Dermis microvascular lymphatic vessel endothelial cell (primary cell): ENCODE measurements around the gene TSPO2. TPM values are rescaled to one million over a fixed set of nuclear protein-coding genes. Genes with fewer than 3 reads are reported as not detected.

ENCODE experiments used
- DNase-seq, 2 donors: peaks; one replicate each; pipeline versions ENCODE4 v3.0.0 to v3.0.0-alpha.2; 2010; ENCODE audit warnings: low read depth in 2 of 2
- total RNA-seq: library from RNA; depleted of rRNA; stranded (reverse); fragments of >200 nt; gene quantifications from 2 replicates; pipeline ENCODE4 v1.2.1, GENCODE V29; 2014

TSPO2 gene
- total RNA-seq, 1 donor from 2014 or later = not detected

DNA sequence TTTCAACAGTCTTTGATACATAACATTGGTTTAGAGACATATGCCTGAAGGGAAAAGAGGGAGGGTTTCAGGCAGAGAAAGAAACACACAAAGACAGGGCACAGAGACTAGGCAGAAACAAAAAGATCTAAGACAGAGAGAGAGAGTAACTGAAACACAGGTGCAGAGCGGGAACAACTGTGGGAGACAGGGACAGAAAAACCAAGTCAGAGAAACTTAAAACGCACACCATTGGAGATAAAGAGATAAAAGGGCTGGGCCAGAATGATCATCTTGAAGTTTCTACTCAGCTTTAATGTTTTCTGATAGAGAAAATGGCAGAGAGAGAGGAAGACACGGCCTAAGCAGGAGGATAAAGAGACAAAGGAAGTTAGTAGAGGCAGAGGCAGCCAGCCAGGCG is 15.0 kb upstream of the TSPO2 start:
- DNase-seq = no peak

DNA sequence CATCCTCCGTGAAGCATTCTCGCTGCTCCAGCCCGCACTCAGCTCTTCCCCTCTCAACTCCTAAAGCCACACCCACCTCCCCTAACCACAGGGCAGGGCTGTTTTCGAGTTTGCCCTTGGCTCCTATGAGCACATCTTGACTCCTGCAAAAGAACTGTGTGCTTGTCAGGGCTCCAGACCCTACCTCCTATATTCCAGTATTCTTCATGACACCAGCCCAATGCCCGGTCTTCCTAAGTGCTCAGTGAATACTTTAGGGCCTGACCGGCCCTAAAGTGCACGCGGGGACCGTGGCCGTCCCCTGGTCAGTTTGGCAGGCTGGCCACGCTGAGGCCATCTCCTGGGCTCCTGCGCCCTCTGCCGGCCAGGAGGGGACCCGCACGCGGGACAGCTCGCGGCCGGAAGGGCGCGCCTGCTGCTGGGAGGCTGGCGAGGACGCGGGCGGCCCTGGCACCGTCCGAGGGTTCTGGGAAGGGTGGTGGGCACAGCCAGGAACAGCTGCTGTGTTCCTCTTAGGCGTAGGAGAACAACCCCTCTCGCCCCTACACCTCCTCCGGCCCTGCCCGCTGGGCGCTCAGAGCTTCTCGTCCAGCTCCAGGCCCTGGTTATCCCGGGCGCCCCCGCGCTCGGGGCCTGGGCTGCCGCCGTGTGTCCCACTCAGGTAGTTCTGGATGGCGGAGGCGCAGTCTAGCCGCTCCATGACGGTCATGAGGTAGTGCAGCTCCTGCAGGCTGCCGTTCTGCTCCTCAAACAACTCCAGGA is 14.3 kb upstream of the TSPO2 start:
- peak in 1 of 2 donors; percentile 56 for DNase-seq

DNA sequence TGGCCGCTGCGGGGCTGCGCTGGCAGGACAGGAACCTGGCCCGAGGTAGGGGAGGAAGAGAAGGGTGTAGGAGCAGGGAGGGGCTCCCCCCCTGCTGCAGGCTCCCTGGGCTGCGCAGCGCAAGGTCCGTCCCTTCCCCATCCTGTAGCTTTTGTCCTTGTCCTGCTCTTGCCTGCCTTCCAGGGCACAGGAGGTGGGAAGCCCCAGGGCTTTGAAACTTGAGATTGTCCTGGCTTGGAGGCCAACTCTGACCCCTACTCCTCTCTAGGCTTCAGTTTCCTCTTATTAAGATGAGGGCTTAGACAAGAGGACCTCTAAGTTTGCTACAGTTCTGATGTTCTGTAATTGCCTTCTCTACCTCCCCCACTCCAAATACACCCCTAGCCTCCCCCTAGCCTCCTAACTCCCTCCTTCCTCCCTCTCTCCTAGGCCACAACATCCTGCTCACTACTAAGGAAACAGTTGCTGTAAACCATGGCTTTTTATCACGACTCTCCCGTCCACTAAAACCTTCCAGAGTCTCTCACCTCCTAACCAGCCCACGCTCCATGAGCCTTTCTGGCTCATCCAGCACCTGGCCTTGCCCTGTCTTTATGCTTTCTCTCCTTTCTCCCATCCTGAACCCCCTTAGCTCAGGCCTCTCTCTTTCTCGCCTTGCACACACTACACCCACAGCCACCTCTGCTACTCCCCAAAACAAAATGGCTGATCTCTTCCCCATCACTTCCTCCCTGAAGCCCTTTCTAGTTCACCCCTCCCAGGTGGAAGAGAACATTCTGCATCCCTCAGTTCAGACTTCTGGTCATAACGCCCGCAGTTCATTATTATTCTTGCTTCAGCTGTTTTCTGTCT is 13.5 kb upstream of the TSPO2 start:
- no peak for DNase-seq

DNA sequence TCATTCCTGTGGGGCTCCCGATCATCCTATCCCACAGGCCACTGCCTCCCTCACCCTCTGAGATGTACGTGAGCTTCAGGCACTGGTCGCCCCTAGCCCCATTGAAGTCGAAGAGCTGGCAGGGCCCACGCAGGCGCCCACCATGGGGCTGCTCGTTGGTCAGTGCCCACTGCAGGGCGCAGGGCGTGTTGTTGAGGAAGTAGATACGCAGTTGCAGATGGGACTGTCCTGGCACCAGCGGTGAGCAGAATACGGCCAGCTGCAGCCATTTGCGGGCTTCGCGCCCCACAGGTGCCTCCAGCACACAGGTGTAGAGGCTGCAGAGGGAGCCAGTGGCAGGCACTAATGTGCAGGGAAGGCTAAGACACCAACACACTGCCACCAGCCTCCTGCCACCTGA is 9.4 kb upstream of the TSPO2 start:
- DNase-seq = no peak

DNA sequence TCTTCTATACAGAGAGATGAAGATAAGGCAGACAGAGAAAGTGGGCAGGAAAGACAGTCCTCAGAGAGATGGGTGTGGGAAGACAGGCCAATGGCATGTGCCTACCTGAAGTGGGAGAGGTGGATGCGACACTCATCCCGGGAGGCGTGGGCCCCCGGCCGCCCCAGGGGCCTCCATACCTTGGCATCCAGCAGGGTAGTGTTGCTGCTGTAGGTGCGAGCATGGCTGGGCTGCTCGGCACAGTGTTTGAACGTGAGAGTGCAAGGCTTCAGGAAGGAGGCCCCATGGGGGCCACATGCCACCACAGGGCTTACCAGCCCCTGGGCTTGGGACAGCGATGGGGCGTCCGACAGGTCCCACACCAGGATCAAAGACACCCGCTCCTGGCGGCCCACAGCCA is 8.5 kb upstream of the TSPO2 start:
- no peak for DNase-seq

DNA sequence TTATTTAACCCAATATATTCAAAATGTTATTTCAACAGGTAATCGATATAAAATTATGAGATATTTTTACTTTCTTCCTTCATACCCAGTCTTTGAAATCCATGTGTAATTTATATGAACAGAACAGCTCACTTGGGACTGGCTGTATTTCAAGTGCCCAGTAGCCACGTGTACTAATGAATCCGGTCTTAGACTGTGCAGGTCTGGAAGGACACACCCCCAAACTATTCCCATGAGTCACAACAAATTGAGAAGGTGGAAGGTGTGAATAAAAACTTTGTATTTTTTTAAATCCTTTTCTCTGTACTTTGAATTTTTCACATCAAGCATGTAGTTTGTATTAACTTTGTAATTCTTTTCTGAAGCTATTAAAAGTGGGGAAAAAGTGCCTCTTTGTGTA is 6.1 kb upstream of the TSPO2 start:
- no peak for DNase-seq

DNA sequence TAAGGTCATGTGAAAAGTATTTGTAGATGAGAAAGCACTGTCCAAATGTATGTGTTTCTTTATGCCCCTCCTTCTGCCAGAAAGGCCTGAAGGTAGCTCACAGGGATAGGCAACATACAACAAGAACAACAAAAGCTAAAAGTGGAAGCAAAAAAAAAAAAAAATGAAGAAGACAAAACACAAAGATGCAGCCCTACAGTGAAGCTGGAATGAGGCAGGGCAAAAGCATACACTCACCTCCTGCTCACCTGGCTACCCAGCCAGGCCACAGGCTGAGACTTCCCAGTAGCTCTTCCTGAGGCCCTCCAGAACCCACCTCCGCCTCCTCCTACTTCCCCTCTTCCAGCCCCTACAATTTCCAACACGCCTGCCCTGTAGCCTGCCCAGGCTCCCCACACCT is 5.7 kb upstream of the TSPO2 start:
- DNase-seq = no peak

DNA sequence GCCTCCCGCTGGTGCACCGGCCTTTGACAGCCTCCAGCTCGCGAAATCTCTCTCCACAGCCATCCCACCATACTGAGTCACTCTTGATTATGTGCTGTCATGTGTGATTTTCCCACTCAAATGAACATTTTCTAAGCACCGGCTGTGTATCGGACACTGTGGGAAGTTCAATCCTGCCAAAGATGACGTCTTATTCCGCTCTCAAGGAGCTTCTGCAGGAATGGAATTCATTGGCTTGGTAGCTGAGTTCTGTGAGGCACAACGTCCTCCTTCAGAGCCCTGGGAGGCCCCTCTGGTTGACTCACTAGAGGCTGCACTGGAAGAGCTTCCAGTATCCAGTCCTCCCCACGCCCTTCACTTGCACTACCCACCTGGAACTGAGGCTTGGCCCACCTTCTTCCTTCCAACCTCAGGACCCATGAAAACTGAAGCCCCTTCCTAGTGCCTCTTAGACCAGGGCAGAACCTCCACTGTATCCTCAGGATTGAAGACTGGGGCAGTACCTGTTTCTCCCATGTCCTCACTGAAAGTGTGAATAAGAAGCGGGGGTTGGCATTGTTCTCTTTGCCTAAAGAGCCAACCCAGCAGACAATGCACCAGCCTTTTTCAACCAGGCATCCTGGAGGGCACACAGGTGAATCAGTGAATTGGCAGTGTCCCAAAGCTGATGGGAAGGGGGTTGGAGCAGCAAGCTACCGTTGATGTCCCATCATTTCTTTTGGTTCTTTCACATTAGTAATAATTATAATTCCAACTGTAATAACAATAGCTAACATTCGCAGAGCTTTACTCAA is 5.0 kb upstream of the TSPO2 start:
- DNase-seq = no peak

DNA sequence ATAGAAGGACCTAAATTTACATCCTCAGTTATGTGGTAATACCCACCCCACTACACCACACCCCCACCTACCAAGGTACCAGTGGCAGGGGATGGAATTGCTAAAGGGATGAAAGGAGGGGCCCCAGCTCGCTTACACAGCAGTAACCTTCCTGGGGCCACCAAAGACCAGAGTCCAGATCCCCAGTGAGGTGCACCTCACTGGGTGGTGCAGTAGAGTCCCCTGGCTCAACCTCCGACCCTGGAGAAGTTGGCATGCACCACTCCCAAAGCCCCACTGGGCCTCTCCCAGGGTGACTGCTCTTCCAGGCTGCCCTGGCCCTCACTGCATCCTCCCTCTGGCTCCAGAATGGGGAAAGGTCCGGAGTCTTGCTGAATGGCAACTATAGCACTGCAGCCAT is 4.1 kb upstream of the TSPO2 start:
- DNase-seq = no peak

DNA sequence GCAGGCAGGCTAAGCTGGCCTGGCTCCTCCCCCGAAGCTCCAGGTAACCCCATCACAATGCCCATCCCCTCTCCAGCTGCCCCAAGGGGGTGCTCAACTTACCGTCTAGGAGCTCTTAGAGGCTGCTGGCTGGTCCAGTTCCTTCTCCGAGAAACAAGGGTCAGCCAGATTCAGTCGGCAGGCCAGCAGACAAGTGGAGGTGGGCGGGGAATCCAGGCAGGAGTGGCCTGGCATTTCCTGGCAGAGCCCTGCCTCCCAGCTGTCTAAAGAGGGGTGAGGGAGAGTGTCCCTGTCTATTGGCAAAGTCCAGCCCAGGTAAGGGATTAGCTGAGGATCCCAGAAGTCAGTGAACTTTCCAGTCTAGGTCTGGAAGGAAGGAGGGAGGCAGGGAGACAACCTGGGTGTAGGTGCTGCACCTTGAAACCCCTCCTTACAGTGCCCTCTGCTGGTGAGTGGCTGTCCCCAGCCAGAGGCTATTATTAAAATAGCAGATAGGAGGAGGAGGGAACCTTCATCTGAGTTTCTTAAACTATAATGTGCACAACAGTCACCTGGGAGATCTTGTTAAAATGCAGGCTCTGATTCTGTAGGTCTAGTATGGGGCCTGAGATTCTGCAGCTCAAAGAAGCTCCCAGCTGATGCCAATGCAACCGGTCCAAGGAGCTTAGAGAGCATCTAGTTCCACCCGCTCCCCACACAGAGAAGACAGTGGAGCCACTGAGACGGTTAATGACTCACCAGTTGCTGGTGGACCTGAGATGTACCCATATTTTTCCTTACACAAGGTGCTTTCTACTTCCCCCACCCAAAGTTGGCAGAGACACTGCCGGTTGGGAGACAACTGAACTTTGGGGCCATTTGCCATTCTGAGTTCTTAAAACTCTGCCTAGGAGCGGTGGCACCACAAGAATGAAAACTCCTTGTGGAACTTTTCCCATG is 2.9 kb upstream of the TSPO2 start, which contains the start of gene UNC5CL:
Gene UNC5CL (minus strand): TSS at position 162 of the 939 bp plus-strand sequence. CDS start 4,147 bp downstream, outside the sequence.
- DNase-seq = peak in 1 of 2 donors; percentile 37

DNA sequence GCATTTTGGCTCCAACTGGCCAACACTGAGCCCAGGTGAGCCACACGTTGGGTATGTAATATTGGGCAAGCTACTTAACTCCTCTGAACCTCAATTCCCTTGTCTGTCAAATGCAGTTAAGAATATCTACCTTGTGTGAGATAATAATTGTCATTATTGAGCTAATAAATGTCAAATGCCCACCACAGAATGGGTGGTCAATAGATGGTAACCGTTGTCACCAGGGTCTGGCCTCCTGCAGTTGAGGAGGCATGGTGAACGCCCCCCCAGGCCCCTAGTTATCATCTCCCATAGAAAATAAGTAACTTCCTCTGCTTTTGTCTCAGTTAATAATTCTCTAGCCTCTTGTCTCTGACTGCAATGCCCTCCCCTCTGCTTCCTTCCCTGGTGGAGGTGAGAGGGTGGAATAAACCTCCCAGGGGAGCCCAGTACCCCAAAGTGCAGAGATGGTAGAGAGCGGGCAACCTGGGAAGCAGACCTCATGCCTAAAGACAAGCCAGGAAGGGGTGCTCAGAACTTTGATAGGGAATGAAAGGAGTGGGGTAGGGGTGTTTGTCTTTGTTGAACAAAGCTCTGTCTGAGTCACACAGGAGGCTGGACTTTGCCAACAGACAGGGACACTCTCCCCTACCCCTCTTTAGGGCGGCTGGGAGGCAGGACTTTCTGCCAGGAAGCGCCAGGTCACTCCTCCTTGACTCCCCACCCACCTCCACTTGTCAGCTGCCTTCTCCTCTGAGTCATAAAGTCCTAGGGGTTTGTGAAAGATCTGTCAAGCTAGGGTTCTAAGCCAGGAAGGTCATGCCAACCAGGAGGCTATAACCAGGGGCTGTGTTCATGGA is 1.9 kb upstream of the TSPO2 start:
- peak in 1 of 2 donors; percentile 19 for DNase-seq

DNA sequence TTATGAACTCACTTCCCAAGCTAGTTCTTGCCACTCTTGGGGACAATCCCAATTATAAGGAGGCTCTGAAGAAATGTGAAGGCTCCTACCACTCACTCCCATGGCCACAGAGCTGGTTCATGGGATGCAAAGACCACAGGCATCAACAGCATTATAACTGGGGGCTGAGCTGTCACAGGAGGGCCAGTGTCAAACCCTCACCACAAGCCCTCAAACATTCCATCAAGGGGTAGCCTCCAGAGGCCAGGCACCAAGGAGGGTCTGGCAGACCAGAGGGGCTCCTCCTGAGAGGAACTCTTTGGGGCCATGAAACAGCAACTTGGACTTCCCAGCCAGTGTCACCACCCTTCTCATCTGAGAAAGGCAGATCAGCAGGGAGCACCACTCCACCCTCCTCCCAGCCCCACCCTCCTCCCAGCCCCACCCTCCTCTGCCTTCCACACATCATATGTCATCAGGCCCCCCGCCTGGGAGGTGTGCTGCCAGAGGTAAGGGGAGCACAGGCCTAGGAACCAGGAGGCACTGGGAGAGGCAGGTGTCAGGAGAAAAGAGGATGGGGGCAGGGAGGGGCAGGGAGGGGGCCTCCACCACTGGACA is 1.2 kb upstream of the TSPO2 start:
- no peak for DNase-seq

DNA sequence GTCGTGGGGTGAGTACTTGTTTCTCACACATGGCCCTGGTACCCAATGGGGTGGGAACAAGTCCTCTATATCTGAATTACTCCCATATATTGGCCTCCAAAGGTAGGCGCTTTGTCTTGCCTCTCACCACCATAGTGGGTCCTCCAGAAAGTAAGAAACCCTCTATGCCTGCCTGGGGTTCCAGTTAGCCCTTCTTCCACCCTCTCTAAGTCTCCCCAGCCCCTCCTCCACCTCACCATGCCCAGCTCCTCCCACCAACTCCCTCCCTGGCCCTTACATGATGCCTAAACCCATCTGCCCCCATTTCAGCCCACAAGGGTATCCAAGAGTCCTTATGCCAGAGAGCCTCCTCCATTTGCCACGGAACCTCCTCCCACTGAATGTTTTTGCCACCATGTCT is 884 bp downstream of the TSPO2 start:
- DNase-seq = no peak

DNA sequence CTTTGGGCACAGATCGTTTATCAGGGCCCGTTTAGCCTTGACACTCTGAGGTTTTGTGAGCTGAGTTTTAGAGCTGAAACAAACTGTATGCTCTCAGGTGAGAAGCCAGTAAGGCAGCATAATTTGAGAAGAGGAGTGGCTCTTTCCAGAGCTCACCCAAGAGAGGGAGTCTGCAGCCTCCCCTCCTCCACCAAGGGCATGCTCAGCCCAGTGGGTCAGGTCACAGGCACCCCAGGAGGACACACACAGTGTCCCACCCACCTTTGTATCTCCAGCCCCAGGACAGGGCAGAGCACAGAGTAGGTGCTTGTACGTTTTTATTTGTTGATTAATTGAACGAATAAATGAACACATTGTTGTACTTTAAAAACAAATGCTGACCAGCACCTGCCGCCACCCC is 3.4 kb downstream of the TSPO2 start:
- no peak for DNase-seq

DNA sequence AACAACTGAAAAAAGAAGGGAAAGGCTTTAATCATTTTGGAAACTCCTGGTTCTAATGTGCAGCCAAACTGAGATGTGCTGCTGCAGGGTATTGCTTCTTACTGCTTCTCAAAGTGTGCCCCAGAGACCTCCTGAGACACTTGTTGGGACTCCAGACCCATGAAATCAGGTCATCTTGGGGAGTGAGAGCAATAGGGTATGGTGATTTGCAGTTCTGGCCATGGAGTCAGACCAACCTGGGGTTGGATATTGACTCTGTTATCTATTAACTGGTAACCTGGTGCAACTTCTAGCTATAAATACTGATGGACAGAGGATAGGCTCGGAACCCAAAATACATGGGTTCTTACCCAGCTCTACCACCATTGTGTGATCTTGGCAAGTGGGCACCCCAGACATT is 3.8 kb downstream of the TSPO2 start:
- DNase-seq = no peak

DNA sequence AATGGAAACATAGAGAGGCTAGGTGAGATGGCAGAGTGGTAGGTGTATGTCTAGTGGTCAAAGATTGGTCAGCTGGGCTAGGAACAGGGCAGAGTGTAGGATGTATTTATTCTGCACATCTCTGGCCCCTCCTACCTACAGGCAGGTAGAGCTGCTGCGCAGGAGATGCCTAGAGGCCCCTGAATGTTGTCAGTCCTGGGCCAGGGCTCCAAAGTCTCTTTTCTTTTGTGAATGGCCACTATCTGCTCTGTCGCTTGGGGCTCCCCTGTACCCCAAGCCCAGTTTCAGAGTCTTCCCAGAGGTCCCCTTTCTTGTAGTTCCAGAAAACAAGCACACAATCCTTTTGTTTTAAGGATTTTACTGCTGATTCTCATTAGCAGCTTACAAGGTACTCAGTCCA is 5.0 kb downstream of the TSPO2 start:
- DNase-seq = no peak

DNA sequence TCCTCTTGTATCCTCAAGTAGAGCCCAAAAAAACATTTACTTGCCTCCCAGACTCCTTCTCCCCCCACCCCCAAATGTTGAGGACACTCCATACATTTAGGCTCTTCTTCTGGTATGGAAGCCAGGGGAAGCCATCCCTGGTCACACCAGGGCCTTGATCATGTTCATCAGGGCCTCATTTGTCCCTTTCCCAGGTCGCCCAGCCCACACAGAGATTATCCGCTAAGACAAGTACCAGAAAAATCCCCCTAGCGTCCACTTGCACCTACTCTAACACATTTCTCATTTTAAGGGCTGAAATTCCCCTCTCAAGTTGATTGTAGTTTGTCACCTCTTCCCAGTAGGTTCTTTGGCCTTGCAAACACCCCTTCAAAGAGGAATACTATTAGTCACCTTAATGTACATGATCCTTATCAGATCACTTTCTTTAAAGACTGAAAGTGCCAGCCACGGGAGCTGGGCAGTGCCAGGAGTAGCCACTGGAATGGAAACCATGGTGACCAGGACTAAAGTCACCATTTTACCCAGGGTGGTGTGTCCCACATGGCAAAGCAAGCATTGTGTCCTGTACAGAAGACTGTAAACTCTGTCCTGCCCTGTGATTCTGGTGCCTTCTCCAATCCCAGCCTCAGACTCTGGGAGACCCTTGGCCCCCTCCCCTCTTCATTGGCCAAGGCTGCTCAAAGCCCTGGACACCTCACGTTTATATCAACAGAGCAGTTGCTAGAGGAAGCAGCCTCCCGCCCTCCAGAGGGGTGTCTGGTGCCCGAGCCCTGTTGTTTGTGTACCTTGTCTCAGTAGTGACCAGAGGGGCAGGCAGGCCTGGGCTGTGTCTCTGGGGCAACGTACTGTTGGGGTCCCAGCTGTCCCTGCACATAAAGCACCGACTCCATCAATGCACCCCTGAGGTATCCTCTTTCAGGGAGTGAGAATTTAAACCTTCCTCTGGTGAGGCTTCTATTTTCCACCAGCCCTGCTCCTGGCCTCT is 5.8 kb downstream of the TSPO2 start:
- no peak for DNase-seq

DNA sequence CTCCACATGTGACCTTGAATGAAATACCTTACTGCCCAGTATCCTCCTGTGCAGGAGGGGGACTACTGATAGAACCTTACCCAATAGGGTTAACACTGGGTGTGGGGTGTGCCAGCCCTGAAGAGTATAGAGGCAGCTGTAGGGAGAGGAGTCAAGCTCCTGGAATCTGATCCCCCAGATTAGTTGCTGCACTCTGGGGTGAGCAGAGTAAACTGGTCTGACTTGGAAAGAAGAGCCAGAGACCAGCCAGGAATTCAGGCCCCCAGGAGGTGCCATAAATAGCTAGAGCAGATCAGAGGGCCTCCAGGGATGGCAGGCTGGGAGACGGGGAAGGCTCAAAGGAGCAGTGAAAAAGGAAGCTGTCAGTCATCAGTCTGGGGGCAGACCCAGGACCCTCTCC is 7.3 kb downstream of the TSPO2 start:
- no peak for DNase-seq
